HL-60 (cell line): Measurements from ENCODE around the gene NFATC1.

Experiments used
- DNase-seq, 2 experiments: peaks; one replicate each; pipeline ENCODE4 v3.0.0-alpha.2; 2010 to 2020; ENCODE audit warnings: low read depth in 1 of 2, low spot score in 1 of 2
- H3K27ac ChIP-seq: fragments of 250-450 bp; sonication (Bioruptor Pico); replicated peaks from 2 replicates; pipeline ENCODE4 v1.5.1; 2020; ENCODE audit warnings: mild to moderate bottlenecking, moderate library complexity
- H3K27me3 ChIP-seq: fragments of 250-450 bp; sonication (Bioruptor Pico); 2 replicates; pipeline ENCODE4 v1.5.1; 2021; ENCODE audit warnings: mild to moderate bottlenecking, moderate library complexity; ENCODE audit not compliant: insufficient read depth, poor library complexity, severe bottlenecking
- H3K4me3 ChIP-seq: replicated peaks from 2 replicates; pipeline ENCODE4 v1.5.1; 2011; ENCODE audit warnings: mild to moderate bottlenecking, control low read depth, low read length; ENCODE audit not compliant: insufficient read depth
- GABPA ChIP-seq: IDR thresholded peaks from 2 replicates; pipeline ENCODE4 v1.6.1; 2012; ENCODE audit warnings: low read depth
- POLR2AphosphoS5 ChIP-seq: IDR thresholded peaks from 2 replicates; pipeline ENCODE4 v1.6.1; 2012; ENCODE audit warnings: low read depth
- REST ChIP-seq: IDR thresholded peaks from 2 replicates; pipeline ENCODE4 v1.6.1; 2012; ENCODE audit warnings: low read depth; ENCODE audit not compliant: insufficient replicate concordance
- SPI1 ChIP-seq: IDR thresholded peaks from 2 replicates; pipeline ENCODE4 v1.6.1; 2012; ENCODE audit warnings: low read depth, mild to moderate bottlenecking, borderline replicate concordance
- TF ChIP-seq, protein P1 (sequence below): IDR thresholded peaks from one replicate; pipeline ENCODE4 v1.5.1; 2011; ENCODE audit warnings: low read length, control low read depth, inconsistent platforms; ENCODE audit not compliant: insufficient read depth

The NFATC1 gene

GRCh38 chr18:79493801-79494211, 98.1 kb downstream of the NFATC1 start:
- no peak for DNase-seq
- TF ChIP-seq GABPA, result no peak
- H3K27me3 ChIP-seq, result no peaks in the 10 kb centered on the region
- no peak overlapping the region for H3K4me3 ChIP-seq
- no peak overlapping the region for H3K27ac ChIP-seq

DNA sequence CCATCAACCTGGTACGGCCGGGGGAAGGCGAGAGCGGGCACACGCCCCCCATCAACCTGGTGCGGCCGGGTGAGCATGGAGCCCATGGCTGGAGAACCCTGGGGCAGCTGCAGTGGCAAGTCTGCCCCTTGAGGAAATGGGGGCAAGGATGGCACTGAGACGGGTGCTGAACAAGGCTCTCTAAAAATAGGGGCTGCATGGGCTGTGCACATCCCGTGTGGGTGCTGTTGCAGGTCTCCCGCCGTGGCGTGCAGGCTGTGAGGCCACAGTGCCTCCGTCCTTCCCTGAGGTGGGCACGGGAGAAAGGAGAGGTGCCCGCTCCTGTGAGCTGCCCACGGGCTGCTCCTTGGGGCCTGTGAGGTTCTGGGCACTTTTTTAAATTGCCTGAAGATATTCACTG, 99.2 kb downstream of the NFATC1 start:
- Histone ChIP-seq H3K27ac (no peak overlapping the region), H3K4me3 (no peak overlapping the region), H3K27me3 (no peaks in the 10 kb centered on the region)
- TF ChIP-seq POLR2AphosphoS5 (no peak), GABPA (no peak), REST (no peak), SPI1 (no peak)
- TF ChIP-seq, protein P1, sequence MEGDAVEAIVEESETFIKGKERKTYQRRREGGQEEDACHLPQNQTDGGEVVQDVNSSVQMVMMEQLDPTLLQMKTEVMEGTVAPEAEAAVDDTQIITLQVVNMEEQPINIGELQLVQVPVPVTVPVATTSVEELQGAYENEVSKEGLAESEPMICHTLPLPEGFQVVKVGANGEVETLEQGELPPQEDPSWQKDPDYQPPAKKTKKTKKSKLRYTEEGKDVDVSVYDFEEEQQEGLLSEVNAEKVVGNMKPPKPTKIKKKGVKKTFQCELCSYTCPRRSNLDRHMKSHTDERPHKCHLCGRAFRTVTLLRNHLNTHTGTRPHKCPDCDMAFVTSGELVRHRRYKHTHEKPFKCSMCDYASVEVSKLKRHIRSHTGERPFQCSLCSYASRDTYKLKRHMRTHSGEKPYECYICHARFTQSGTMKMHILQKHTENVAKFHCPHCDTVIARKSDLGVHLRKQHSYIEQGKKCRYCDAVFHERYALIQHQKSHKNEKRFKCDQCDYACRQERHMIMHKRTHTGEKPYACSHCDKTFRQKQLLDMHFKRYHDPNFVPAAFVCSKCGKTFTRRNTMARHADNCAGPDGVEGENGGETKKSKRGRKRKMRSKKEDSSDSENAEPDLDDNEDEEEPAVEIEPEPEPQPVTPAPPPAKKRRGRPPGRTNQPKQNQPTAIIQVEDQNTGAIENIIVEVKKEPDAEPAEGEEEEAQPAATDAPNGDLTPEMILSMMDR, result no peak
- no peak for DNase-seq

DNA sequence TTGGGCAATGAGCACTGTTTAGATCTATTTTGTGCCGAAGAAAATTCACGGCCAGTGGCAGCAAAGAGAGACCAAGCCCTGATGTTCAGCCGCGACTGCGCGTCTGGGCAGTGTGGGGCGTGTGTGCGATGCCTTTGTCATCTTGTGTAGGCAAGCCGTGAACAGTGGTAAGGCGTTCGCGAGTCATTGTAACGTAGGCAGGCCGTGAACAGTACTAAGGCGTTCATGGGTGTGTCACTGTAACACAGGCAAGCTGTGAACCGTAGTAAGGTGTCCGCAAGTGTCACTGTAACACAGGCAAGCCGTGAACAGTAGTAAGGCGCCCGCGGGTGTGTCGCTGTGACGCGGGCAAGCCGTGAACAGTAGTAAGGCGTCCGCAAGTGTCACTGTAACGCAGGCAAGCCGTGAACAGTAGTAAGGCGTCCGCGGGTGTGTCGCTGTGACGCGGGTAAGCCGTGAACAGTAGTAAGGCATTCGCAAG, 99.9 kb downstream of the NFATC1 start:
- DNase-seq, result no peak
- no peak for TF ChIP-seq SPI1
- TF ChIP-seq, protein P1, result no peak
- no peak for TF ChIP-seq GABPA
- no peak for TF ChIP-seq POLR2AphosphoS5
- no peak for TF ChIP-seq REST
- Histone ChIP-seq H3K27ac (no peak overlapping the region), H3K4me3 (no peak overlapping the region), H3K27me3 (no peaks in the 10 kb centered on the region)

GRCh38 chr18:79496237-79496977, 100.7 kb downstream of the NFATC1 start:
- no peak overlapping the region for H3K4me3 ChIP-seq
- H3K27ac ChIP-seq, result no peak overlapping the region
- DNase-seq, result no peak
- no peaks in the 10 kb centered on the region for H3K27me3 ChIP-seq
- TF ChIP-seq REST, result no peak
- TF ChIP-seq, protein P1, result no peak
- TF ChIP-seq SPI1, result no peak
- no peak for TF ChIP-seq GABPA
- TF ChIP-seq POLR2AphosphoS5, result no peak
